Upper lobe of left lung (tissue), 4 donors: Measurements from ENCODE around the gene CCDC174.

Experiments
- EP300 ChIP-seq, 4 donors: sonication (generic); formaldehyde crosslinking; IDR thresholded peaks; one replicate each; pipeline ENCODE4 v1.5.1; 2017; ENCODE audit warnings: antibody characterized with exemption in 4 of 4, control low read depth in 2 of 4
- POLR2A ChIP-seq, 4 donors: fragments of 450-650 bp; IDR thresholded peaks; one replicate each; pipeline ENCODE4 v1.5.1; 2016 to 2017; ENCODE audit warnings: antibody characterized with exemption in 4 of 4, mild to moderate bottlenecking in 2 of 4
- POLR2AphosphoS5 ChIP-seq, 2 donors: sonication (generic); formaldehyde crosslinking; IDR thresholded peaks; one replicate each; pipeline ENCODE4 v1.5.1; 2017; ENCODE audit warnings: antibody characterized with exemption in 2 of 2
- TF ChIP-seq, protein P1 (sequence below), 6 experiments: fragments of 450-650 bp in 4 of 6; fragments of 200-600 bp in 2 of 6; sonication (generic) in 2 of 6; IDR thresholded peaks; one replicate each; pipeline ENCODE4 v1.5.1; 2016 to 2019; ENCODE audit warnings: antibody characterized with exemption in 6 of 6

- TF ChIP-seq, protein P1, sequence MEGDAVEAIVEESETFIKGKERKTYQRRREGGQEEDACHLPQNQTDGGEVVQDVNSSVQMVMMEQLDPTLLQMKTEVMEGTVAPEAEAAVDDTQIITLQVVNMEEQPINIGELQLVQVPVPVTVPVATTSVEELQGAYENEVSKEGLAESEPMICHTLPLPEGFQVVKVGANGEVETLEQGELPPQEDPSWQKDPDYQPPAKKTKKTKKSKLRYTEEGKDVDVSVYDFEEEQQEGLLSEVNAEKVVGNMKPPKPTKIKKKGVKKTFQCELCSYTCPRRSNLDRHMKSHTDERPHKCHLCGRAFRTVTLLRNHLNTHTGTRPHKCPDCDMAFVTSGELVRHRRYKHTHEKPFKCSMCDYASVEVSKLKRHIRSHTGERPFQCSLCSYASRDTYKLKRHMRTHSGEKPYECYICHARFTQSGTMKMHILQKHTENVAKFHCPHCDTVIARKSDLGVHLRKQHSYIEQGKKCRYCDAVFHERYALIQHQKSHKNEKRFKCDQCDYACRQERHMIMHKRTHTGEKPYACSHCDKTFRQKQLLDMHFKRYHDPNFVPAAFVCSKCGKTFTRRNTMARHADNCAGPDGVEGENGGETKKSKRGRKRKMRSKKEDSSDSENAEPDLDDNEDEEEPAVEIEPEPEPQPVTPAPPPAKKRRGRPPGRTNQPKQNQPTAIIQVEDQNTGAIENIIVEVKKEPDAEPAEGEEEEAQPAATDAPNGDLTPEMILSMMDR (IDR thresholded peaks at IDR 0.05) = no peak
- TF ChIP-seq EP300 (IDR thresholded peaks at IDR 0.05) (no peak), POLR2AphosphoS5 (IDR thresholded peaks at IDR 0.05) (no peak), POLR2A (IDR thresholded peaks at IDR 0.05) (no peak)
Measured at GRCh38 chr3:14678015-14678503, 26.5 kb downstream of the CCDC174 start.
